ENCODE data around the gene EIF3L. TPM values are rescaled to one million over a fixed set of nuclear protein-coding genes. Genes with fewer than 3 reads are reported as not detected.

The EIF3L gene
- polyA plus RNA-seq, 1 of the 3 experiments (the other 2 are of a cell fraction): 478 TPM

GRCh38 chr22:37887584-37888378 lies 38.6 kb downstream of the EIF3L start:
- DNase-seq: no peak
- WGBS (ENCODE audit: low lambda C conversion rate): 72% methylated on average over 6 of the region's 6 CpGs
- H3F3A ChIP-seq (replicated peaks; ENCODE audit: insufficient read depth): peaks cover 10% of the 10 kb centered on the region
- H3K4me1 ChIP-seq (ENCODE audit: control insufficient read depth in 1 of 2, insufficient read depth in 2 of 2, low read depth in 1 of 2, low read length in 1 of 2): peaks cover 0 to 5% of the 10 kb centered on the region in 2 experiments; a peak in 1 of 4 replicates
- peaks cover 35 to 65% of the 10 kb centered on the region in 2 experiments for H3K36me3 ChIP-seq (replicated peaks in 1 of 2; ENCODE audit: control insufficient read depth in 1 of 2, insufficient read depth in 2 of 2, low read length in 1 of 2)
- H3K9ac ChIP-seq: no peak overlapping the region
- peak overlapping the region in 1 of 2 experiments; percentile 27; a peak in 1 of 4 replicates for H3K4me3 ChIP-seq (ENCODE audit: low read depth in 2 of 2, low read length in 1 of 2)
- POLR2A ChIA-PET: no interaction called here
- CTCF ChIA-PET: interaction anchor here (0.6 to 3.5 kb wide), 4 partner anchors 12 to 24 kb away, joined by 3 to 14 read pairs (median 4); no protein-coding TSS in a partner anchor
- H3K27ac ChIP-seq (ENCODE audit: low read depth in 2 of 2, low read length in 1 of 2): peak overlapping the region in 1 of 2 experiments; percentile 11; a peak in 1 of 4 replicates
- H3K79me2 ChIP-seq (ENCODE audit: insufficient read depth): peaks cover 30% of the 10 kb centered on the region
- H3K27me3 ChIP-seq (ENCODE audit: insufficient read depth): no peaks in the 10 kb centered on the region
- TF ChIP-seq SMC3 (IDR thresholded peaks at IDR 0.05; ENCODE audit: low read depth, low read length) (peak; percentile 17; the same call in 1 of the 2 replicates), CTCF (IDR thresholded peaks at IDR 0.05) (peak; percentile 59), YY1 (IDR thresholded peaks at IDR 0.05; ENCODE audit: low read depth) (no peak), RAD21 (IDR thresholded peaks at IDR 0.05; ENCODE audit: low read length) (peak; percentile 42)
- H4K20me1 ChIP-seq (ENCODE audit: insufficient read depth): peaks cover 27% of the 10 kb centered on the region
- H3K4me2 ChIP-seq: no peak overlapping the region
- H3K9me2 ChIP-seq: no peaks in the 10 kb centered on the region
- H3K9me3 ChIP-seq: no peaks in the 10 kb centered on the region
- H2AFZ ChIP-seq (ENCODE audit: low read depth): no peak overlapping the region

GRCh38 chr22:37891926-37892325 lies 42.7 kb downstream of the EIF3L start:
- no peaks in the 10 kb centered on the region for H3K9me3 ChIP-seq
- no peaks in the 10 kb centered on the region for H4K20me1 ChIP-seq (ENCODE audit: insufficient read depth)
- ChIA-PET CTCF (interaction anchor here (0.8 to 5.5 kb wide), 3 partner anchors 11 to 74 kb away, joined by 3 to 16 read pairs (median 5); no protein-coding TSS in a partner anchor), POLR2A (interaction anchor here (0.6 kb wide), 1 partner anchor 19 kb away, joined by 3 read pairs; no protein-coding TSS in a partner anchor)
- H3K27ac ChIP-seq (ENCODE audit: low read depth in 2 of 2, low read length in 1 of 2): no peak overlapping the region
- H3K9ac ChIP-seq: no peak overlapping the region
- H2AFZ ChIP-seq (ENCODE audit: low read depth): no peak overlapping the region
- TF ChIP-seq POLR2AphosphoS5 (IDR thresholded peaks at IDR 0.05; ENCODE audit: low read depth, low read length) (0 out of 2 replicates have a peak, but pooled peaks have one; percentile 11), REST (IDR thresholded peaks at IDR 0.05; ENCODE audit: low read depth, low read length) (no peak)
- no peaks in the 10 kb centered on the region for H3K9me2 ChIP-seq
- no peak overlapping the region for H3K4me2 ChIP-seq
- H3K27me3 ChIP-seq (ENCODE audit: insufficient read depth): no peaks in the 10 kb centered on the region
- no peaks in the 10 kb centered on the region for H3K79me2 ChIP-seq (ENCODE audit: insufficient read depth)
- 93% methylated on average over 3 of the region's 3 CpGs for WGBS (ENCODE audit: low lambda C conversion rate)
- peaks cover 0 to 13% of the 10 kb centered on the region in 2 experiments; a peak in 1 of 4 replicates for H3K4me1 ChIP-seq (ENCODE audit: control insufficient read depth in 1 of 2, insufficient read depth in 2 of 2, low read depth in 1 of 2, low read length in 1 of 2)
- H3F3A ChIP-seq (replicated peaks; ENCODE audit: insufficient read depth): peaks cover 10% of the 10 kb centered on the region
- no peak overlapping the region for H3K4me3 ChIP-seq (ENCODE audit: low read depth in 2 of 2, low read length in 1 of 2)
- H3K36me3 ChIP-seq (replicated peaks in 1 of 2; ENCODE audit: control insufficient read depth in 1 of 2, insufficient read depth in 2 of 2, low read length in 1 of 2): peaks cover 30 to 43% of the 10 kb centered on the region in 2 experiments
- DNase-seq: no peak

All from SK-N-SH (cell line).